Right lobe of liver (tissue), 6 donors: ENCODE results near the gene PTPRD. TPM values are rescaled to one million over a fixed set of nuclear protein-coding genes. Genes with fewer than 3 reads are reported as not detected.
"Not testable (repeated sequence)": the region's sequence is repeated elsewhere in the genome, so short reads cannot be mapped to it uniquely, and the experiment has no call there.

Source experiments
- ATAC-seq, 4 donors: fragments of 200-7000 bp; cut with Tn5 transposase; one replicate each; pipeline ENCODE4 v1.9.1; 2020; ENCODE audit warnings: mild to moderate bottlenecking in 4 of 4, moderate library complexity in 4 of 4
- DNase-seq, 3 donors: peaks; one replicate each; pipeline ENCODE4 v3.0.0-alpha.2; 2020
- H3K27ac ChIP-seq, 3 donors: fragments of 200-600 bp; one replicate each; pipeline ENCODE4 v1.8.0; 2022
- H3K27me3 ChIP-seq, 2 donors: fragments of 200-600 bp; one replicate each; pipeline ENCODE4 v1.8.0; 2022
- H3K36me3 ChIP-seq, 4 donors: fragments of 200-600 bp; sonication (generic) in 1 of 4; one replicate each; pipeline versions ENCODE4 v1.5.1 to v1.8.0; 2017 to 2022; ENCODE audit warnings: control low read depth in 1 of 4
- H3K4me1 ChIP-seq, 4 donors: fragments of 200-600 bp; sonication (generic) in 1 of 4; one replicate each; pipeline versions ENCODE4 v1.5.1 to v1.8.0; 2017 to 2022; ENCODE audit warnings: control low read depth in 1 of 4
- H3K4me3 ChIP-seq, 3 donors: fragments of 200-600 bp; one replicate each; pipeline ENCODE4 v1.8.0; 2022
- H3K9me3 ChIP-seq, 4 donors: fragments of 200-600 bp; sonication (generic) in 1 of 4; one replicate each; pipeline versions ENCODE4 v1.5.1 to v1.8.0; 2017 to 2022; ENCODE audit warnings: control low read depth in 1 of 4
- POLR2A ChIP-seq: fragments of 450-650 bp; IDR thresholded peaks from one replicate; pipeline ENCODE4 v1.6.1; 2017; ENCODE audit warnings: antibody characterized with exemption, mild to moderate bottlenecking
- WGBS: methylation state at CpG from one replicate; pipeline ENCODE4 v1.1.6; 2018; ENCODE audit warnings: low coverage, low lambda C conversion rate; ENCODE audit not compliant: insufficient coverage; ENCODE audit errors: missing lambda C conversion rate; 5-methylcytosine and 5-hydroxymethylcytosine counted together
- intact Hi-C, 2 donors: fragments of 100-400 bp; cut with DNase I; formaldehyde crosslinking; loops; one replicate each; pipeline versions ENCODE4 v1.11.2 to v1.14.1; 2022
- total RNA-seq, 6 experiments: library from RNA; depleted of rRNA in 2 of 6; stranded (reverse); fragments of >200 nt in 2 of 6; fragmentation: NEBNext Ultra II Directional in 3 of 6; extraction: Animal tissue kit (Norgen Biotek cat#: 25700) in 3 of 6; gene quantifications; one replicate each; pipeline versions ENCODE4 v1.1.0 to v1.2.4, GENCODE V29; 2016 to 2023
- TF ChIP-seq, protein P1 (sequence below), 4 donors: fragments of 200-600 bp in 3 of 4; fragments of 450-650 bp in 1 of 4; IDR thresholded peaks; one replicate each; pipeline versions ENCODE4 v1.5.1 to v1.8.0; 2016 to 2022; ENCODE audit warnings: antibody characterized with exemption in 4 of 4, mild to moderate bottlenecking in 2 of 4
- donor health status: DM: no; HTN: yes; CAD: no.
- donor health status: DM: no; HTN: no; CAD: no.
- donor health status: DM: no; HTN: no; CAD: no.
- donor health status: DM: no; HTN: yes; CAD: no.
- donor health status: DM: no; HTN: yes; CAD: no.

PTPRD gene
- total RNA-seq, 6 experiments from 2014 or later: 5.4 to 29.8 (median 13.9) TPM

DNA sequence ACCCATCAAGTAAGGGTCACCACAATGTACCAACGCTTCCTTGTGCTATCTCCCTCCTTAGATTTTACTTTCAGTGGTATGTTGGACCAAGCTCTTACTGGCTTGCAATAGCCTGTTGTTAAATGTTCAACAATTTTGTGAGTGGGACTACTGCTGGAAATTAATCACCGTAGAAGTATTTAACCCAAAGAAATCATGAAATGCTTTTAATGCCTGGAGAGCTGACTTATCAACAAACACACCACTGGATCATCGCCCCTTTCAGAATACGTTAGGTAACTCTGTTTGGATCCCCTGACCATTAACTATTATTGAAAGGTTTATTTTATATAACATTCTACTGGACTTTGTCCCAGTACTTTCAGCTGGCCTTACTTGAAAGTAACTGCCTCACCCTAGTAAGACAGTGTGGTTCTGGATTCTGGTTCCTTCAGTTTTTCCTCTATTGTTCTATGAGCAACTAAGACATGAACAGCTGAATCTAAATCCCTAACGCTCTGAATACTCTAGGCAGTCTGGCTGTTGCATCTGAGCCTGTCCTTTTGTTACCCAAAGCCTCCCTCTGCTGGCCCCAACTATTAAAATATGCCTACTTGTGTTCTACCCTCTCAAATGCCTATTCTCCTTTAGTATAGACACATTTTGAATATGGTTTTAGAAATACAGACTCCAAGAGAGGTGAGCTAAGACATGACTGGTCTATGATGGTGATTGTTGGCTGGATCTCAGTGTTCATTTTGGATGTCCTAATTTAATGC is 1609.8 kb downstream of the PTPRD start:
- H3K36me3 ChIP-seq: no peaks in the 10 kb centered on the region
- TF ChIP-seq, protein P1, sequence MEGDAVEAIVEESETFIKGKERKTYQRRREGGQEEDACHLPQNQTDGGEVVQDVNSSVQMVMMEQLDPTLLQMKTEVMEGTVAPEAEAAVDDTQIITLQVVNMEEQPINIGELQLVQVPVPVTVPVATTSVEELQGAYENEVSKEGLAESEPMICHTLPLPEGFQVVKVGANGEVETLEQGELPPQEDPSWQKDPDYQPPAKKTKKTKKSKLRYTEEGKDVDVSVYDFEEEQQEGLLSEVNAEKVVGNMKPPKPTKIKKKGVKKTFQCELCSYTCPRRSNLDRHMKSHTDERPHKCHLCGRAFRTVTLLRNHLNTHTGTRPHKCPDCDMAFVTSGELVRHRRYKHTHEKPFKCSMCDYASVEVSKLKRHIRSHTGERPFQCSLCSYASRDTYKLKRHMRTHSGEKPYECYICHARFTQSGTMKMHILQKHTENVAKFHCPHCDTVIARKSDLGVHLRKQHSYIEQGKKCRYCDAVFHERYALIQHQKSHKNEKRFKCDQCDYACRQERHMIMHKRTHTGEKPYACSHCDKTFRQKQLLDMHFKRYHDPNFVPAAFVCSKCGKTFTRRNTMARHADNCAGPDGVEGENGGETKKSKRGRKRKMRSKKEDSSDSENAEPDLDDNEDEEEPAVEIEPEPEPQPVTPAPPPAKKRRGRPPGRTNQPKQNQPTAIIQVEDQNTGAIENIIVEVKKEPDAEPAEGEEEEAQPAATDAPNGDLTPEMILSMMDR (IDR thresholded peaks at IDR 0.05): peak; percentile 31 to 65 (median 54)
- no peak for TF ChIP-seq POLR2A
- no peaks in the 10 kb centered on the region for H3K9me3 ChIP-seq
- intact Hi-C loops: no loop called here
- H3K4me3 ChIP-seq: no peak overlapping the region
- no peak overlapping the region for H3K27ac ChIP-seq
- H3K4me1 ChIP-seq: peaks cover 0 to 4% (median 0%) of the 10 kb centered on the region in 4 donors
- no peaks in the 10 kb centered on the region for H3K27me3 ChIP-seq
- 46% methylated on average over 5 of the region's 5 CpGs for WGBS
- ATAC-seq (peak; percentile 98 to 100 (median 98)), DNase-seq (peak in 1 of 3 donors; percentile 56)

DNA sequence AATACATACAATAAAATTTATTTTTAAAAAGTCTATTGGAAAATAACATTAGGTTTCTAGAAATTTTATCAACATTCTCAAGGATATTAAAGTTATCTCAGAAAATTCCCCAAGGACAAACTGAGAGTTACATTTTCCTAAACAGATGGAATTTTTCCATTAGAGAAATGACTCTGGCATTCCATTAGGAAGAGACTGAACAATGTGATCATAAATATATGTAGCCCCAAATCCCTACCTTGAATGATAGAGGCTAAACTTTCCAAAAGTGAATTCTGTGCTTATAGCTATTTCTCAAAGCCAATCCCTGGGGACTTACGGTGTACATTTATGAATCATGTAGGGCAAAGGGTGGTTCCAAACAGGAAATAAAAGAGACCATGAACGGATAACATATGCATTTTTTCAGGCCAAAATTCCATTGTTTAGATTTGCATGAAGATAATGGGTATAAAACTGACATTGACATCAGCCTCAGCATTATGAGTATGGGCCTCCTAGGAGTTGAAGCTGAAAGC is 1632.2 kb downstream of the PTPRD start:
- Histone ChIP-seq H3K4me1 (no peaks in the 10 kb centered on the region), H3K27ac (no peak overlapping the region), H3K27me3 (no peaks in the 10 kb centered on the region), H3K36me3 (no peaks in the 10 kb centered on the region), H3K9me3 (no peaks in the 10 kb centered on the region), H3K4me3 (no peak overlapping the region)
- DNase-seq (no peak), ATAC-seq (no peak)
- WGBS: 22% methylated on average over 2 of the region's 2 CpGs
- intact Hi-C loops: no loop called here
- no peak for TF ChIP-seq POLR2A
- TF ChIP-seq, protein P1 (IDR thresholded peaks at IDR 0.05): no peak

DNA sequence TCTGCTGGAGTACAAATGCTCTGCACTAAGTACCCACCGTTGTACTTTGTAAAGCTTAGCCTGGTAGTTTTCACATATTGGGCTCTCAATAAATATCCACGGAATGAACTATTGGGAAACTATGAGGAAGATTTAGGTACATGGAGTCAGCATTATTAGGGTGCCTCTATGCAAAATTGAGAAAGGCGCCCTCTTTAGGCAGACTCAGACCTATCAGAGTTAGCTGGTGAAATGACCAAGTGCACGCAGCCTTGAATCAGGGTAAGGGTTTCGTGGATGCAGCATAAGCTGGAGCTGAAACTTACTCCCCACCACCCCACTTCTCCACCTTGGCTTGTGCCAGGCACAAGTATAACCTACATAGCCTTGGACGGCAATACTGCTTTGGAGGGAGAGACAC is 1634.5 kb downstream of the PTPRD start:
- WGBS: 80% methylated on average over 6 of the region's 6 CpGs
- H3K27ac ChIP-seq: no peak overlapping the region
- DNase-seq (no peak), ATAC-seq (no peak)
- H3K4me1 ChIP-seq: no peaks in the 10 kb centered on the region
- intact Hi-C loops: no loop called here
- H3K4me3 ChIP-seq: no peak overlapping the region
- no peak for TF ChIP-seq POLR2A
- TF ChIP-seq, protein P1 (IDR thresholded peaks at IDR 0.05): no peak
- no peaks in the 10 kb centered on the region for H3K27me3 ChIP-seq
- H3K9me3 ChIP-seq: no peaks in the 10 kb centered on the region
- no peaks in the 10 kb centered on the region for H3K36me3 ChIP-seq

DNA sequence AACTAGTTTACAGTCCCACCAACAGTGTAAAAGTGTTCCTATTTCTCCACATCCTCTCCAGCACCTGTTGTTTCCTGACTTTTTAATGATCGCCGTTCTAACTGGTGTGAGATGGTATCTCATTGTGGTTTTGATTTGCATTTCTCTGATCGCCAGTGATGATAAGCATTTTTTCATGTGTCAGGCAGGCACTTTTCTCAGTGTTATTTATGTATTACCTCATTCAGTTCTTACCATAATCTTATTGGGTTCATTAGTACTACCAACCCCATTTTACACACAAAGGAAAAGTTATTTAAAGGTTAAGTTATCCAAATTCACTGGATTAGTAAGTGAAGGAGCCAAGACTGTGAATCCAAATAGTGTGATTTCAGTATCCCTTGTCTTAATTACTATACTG is 1644.5 kb downstream of the PTPRD start:
- ATAC-seq, H3K27ac ChIP-seq, DNase-seq, H3K9me3 ChIP-seq, H3K4me1 ChIP-seq, H3K27me3 ChIP-seq, intact Hi-C loops, H3K36me3 ChIP-seq, H3K4me3 ChIP-seq: not testable (repeated sequence)
- WGBS: 59% methylated on average over 3 of the region's 3 CpGs

DNA sequence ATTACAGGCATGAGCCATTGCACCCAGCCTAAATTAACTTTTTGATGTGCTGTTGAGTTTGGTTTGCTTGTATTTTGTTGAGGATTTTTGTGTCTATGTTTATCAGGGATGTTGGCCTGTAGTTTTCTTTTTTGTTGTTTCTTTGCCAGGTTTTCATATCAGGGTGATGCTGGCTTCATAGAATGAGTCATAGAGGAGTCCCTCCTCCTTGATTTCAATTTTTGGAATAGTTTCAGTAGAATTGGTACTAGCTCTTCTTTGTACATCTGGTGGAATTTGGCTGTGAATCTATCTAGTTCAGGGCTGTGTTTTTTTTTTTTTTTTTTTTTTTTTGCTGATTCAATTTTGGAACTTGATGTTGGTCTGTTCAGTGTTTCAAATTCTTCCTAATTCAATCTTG is 1648.9 kb downstream of the PTPRD start:
- Histone ChIP-seq H3K4me3 (no peak overlapping the region), H3K27me3 (no peaks in the 10 kb centered on the region), H3K36me3 (no peaks in the 10 kb centered on the region), H3K4me1 (peaks cover 0 to 25% (median 8%) of the 10 kb centered on the region in 4 donors), H3K9me3 (no peaks in the 10 kb centered on the region), H3K27ac (no peak overlapping the region)
- DNase-seq (no peak), ATAC-seq (peak in 2 of 4 donors; percentile 37 to 45)
- TF ChIP-seq, protein P1 (IDR thresholded peaks at IDR 0.05): no peak
- no peak for TF ChIP-seq POLR2A
- intact Hi-C loops: no loop called here
